Stimulated activated CD4-positive, alpha-beta T cell treated with anti-CD3 and anti-CD28 coated beads, Interleukin-4, amount 100 ng/mL, for 48 hours (primary cell): ENCODE results near the gene ZNF695.

ENCODE experiments used
- DNase-seq, 2 donors: peaks; one replicate each; pipeline ENCODE4 v3.0.0-alpha.2; 2020; ENCODE audit warnings: low read depth in 2 of 2

ZNF695 gene

GRCh38 chr1:246959944-246960693, 47.7 kb downstream of the ZNF695 start:
- DNase-seq, result no peak

- no peak for DNase-seq
These were observed 53.7 kb downstream of the ZNF695 start for GRCh38 chr1:246954126-246954525.

GRCh38 chr1:246951413-246951812, 56.4 kb downstream of the ZNF695 start:
- no peak for DNase-seq

GRCh38 chr1:246949956-246950355, 57.9 kb downstream of the ZNF695 start:
- DNase-seq, result no peak

GRCh38 chr1:246947255-246947654, 60.6 kb downstream of the ZNF695 start:
- no peak for DNase-seq

GRCh38 chr1:246946366-246946765, 61.5 kb downstream of the ZNF695 start:
- DNase-seq, result no peak
